DOHH2 (cell line): ENCODE measurements around the gene FKBP1A.

Experiments used
- EZH2phosphoT487 ChIP-seq: fragments of 200-600 bp; sonication (generic); IDR thresholded peaks from 2 replicates; pipeline ENCODE4 v1.6.1; 2017; ENCODE audit warnings: borderline replicate concordance, mild to moderate bottlenecking, antibody characterized with exemption, low read length, moderate library complexity, mixed read lengths
- TF ChIP-seq, protein P1 (sequence below): fragments of 200-600 bp; sonication (generic); IDR thresholded peaks from one replicate; pipeline ENCODE4 v1.5.1; 2014; ENCODE audit warnings: antibody characterized with exemption, mild to moderate bottlenecking, low read depth, low read length; ENCODE audit not compliant: poor library complexity, severe bottlenecking

DNA sequence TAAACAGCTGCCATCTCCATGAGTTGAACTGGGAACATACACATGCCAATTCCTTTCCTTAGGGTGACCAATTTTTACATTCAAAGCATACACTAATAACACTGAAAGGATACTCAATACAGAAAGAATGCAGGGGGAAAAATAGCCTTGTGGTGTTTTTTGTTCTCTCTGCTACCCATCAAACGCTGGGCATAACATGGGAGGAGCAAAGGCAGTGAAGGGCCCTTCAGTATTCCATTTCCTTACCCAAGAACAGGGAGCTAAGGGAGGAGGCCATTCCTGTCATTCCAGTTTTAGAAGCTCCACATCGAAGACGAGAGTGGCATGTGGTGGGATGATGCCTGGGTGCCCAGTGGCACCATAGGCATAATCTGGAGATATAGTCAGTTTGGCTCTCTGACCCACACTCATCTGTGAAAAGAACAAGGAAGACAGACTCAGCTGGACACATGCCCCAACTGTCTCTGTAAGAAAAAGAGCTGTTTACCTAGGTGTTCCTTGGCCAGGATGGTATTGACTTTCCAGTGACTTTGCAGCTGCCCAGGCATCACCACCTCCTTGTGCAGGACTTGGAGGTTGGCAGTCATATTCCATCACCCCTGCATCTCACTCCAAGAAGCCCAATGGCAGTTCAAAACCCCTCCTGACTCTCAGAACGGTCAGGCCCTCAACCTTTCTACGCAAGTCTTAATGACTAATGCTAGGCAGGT, 20.9 kb downstream of the FKBP1A start:
- TF ChIP-seq, protein P1, sequence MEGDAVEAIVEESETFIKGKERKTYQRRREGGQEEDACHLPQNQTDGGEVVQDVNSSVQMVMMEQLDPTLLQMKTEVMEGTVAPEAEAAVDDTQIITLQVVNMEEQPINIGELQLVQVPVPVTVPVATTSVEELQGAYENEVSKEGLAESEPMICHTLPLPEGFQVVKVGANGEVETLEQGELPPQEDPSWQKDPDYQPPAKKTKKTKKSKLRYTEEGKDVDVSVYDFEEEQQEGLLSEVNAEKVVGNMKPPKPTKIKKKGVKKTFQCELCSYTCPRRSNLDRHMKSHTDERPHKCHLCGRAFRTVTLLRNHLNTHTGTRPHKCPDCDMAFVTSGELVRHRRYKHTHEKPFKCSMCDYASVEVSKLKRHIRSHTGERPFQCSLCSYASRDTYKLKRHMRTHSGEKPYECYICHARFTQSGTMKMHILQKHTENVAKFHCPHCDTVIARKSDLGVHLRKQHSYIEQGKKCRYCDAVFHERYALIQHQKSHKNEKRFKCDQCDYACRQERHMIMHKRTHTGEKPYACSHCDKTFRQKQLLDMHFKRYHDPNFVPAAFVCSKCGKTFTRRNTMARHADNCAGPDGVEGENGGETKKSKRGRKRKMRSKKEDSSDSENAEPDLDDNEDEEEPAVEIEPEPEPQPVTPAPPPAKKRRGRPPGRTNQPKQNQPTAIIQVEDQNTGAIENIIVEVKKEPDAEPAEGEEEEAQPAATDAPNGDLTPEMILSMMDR, result no peak
- TF ChIP-seq EZH2phosphoT487, result no peak
